ENCODE data around the gene RYR1. TPM values are rescaled to one million over a fixed set of nuclear protein-coding genes. Genes with fewer than 3 reads are reported as not detected.
"Not testable (repeated sequence)": the region's sequence is repeated elsewhere in the genome, so short reads cannot be mapped to it uniquely, and the experiment has no call there.

RYR1 gene
- total RNA-seq, 2 experiments from 2014 or later: 0.42 to 0.83 TPM

DNA sequence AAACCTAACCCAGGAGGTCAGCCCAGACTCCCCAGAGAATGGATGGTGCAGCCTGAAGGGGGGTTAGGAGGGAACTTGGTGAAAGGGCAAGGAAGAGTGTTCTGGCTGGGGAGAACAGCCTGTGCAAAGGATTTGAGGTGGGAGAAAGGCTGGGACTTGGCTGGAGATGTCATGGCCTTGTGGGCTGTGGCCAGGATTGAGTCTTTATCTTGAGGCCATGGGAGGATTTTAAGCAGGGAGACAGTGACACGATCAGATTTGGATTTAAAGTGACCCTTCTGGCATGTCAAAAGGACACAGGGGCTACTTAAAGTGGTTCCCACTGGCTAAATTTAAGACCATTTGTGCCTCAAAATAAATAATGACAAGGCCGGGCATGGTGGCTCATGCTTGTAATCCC, 154.6 kb downstream of the RYR1 start:
- Mint-ChIP-seq H3K27me3 (ENCODE audit: low read depth) (no peaks in the 10 kb centered on the region), H3K4me1 (ENCODE audit: low read depth) (peaks cover 11% of the 10 kb centered on the region), H3K27ac (peak overlapping the region; percentile 25), H3K9me3 (ENCODE audit: insufficient read depth) (no peaks in the 10 kb centered on the region), H3K4me3 (no peak overlapping the region), H3K36me3 (ENCODE audit: low read depth) (peaks cover 41% of the 10 kb centered on the region)
- POLR2A ChIA-PET: no interaction called here
- CTCF ChIA-PET: no interaction called here
- no peak for DNase-seq
- no peak for ATAC-seq

DNA sequence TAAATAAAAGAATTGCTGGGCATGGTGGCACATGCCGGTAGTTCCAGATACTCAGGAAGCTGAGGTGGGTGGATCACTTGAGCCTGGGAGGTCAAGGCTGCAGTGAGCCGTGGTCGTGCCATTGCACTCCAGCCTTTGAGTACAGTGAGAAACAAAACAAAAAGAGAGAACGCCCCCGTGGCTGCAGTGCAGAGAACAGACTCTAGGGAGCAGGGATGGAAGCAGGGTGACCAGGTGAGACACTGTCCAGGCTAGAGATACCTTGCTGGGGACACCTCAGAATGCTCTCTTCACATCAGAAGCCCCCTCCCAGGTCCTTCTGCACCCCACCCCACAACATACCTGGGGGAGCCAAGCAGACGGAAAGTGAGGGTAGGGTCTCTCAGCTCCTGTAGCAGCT, 159.4 kb downstream of the RYR1 start:
- CTCF ChIA-PET: interaction anchor here (1.0 kb wide), 1 partner anchor 42 kb away, joined by 4 read pairs; no protein-coding TSS in a partner anchor
- POLR2A ChIA-PET: no interaction called here
- H3K27ac Mint-ChIP-seq: no peak overlapping the region
- H3K36me3 Mint-ChIP-seq (ENCODE audit: low read depth): peaks cover 64% of the 10 kb centered on the region
- no peak for ATAC-seq
- DNase-seq: no peak
- H3K9me3 Mint-ChIP-seq (ENCODE audit: insufficient read depth): no peaks in the 10 kb centered on the region
- peaks cover 7% of the 10 kb centered on the region for H3K4me1 Mint-ChIP-seq (ENCODE audit: low read depth)
- no peak overlapping the region for H3K4me3 Mint-ChIP-seq
- H3K27me3 Mint-ChIP-seq (ENCODE audit: low read depth): no peaks in the 10 kb centered on the region

DNA sequence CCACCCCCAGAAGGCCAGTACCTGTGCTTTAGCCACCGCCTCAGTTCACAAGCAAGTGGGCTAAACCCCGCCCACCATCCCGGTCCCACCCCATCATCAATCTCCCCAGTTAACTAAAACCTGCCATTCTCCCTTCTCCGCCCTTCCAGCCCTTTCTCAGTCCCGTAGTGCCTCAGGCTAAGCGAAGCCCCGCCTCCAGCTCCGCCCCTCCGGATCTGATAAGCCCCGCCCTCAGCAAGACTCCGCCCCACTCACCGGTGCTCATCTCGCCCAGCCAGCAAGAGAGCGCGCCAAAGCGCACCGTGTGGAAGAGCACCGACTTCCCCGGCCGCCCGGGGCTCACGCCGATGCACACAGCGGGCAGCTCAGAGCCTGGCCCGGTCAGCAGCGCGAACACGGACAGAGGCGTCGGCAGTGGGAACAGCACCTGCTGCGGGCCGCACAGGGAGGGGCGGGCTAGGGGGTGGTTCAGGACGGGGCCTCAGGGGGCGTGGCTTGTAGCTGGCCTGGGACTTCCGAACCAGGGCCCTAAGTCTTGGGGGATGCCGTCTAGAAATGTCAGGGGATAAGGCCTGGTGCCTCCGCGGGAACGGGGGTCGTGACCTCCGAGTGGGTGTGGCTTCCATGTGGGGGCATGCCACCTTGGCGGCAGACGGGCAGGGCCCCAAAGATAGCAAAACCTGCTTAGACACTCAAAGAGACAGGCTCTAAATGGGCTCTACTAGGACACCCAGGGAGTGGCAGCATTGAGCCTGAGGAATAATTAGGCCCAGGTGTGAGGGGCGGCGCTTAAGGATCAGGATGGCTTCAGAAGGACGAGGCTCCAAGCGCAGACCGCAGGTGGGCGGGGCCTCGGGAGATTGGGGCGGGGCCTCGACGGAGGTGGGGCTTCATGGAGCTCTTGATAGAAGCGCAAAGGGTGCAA, 162.8 kb downstream of the RYR1 start:
- Mint-ChIP-seq H3K27me3 (ENCODE audit: low read depth) (no peaks in the 10 kb centered on the region), H3K4me3 (no peak overlapping the region), H3K4me1 (ENCODE audit: low read depth) (peaks cover 7% of the 10 kb centered on the region), H3K9me3 (ENCODE audit: insufficient read depth) (no peaks in the 10 kb centered on the region), H3K27ac (no peak overlapping the region), H3K36me3 (ENCODE audit: low read depth) (peaks cover 60% of the 10 kb centered on the region)
- no peak for ATAC-seq
- no peak for DNase-seq
- POLR2A ChIA-PET: no interaction called here
- CTCF ChIA-PET: no interaction called here

DNA sequence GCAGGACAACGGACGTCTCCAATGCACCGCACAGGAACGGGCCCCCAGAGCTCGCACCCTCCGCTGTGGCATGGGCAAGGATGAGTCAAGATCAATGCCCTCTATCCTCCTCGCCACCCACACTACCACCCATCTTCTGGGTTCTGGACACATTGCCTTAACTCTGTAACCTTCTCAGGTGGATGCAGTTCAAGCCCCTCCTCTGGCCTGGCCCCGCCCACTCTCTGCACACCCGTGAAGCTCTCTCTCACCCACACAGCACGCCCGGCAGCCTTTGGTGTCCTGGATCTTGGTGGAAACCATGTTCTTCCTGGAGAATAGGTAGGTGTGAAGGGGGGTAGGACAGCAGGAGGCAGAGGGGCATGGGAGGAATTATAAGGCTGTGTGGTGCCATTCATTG, 163.6 kb downstream of the RYR1 start:
- ChIA-PET POLR2A (no interaction called here), CTCF (no interaction called here)
- H3K36me3 Mint-ChIP-seq (ENCODE audit: low read depth): peaks cover 60% of the 10 kb centered on the region

DNA sequence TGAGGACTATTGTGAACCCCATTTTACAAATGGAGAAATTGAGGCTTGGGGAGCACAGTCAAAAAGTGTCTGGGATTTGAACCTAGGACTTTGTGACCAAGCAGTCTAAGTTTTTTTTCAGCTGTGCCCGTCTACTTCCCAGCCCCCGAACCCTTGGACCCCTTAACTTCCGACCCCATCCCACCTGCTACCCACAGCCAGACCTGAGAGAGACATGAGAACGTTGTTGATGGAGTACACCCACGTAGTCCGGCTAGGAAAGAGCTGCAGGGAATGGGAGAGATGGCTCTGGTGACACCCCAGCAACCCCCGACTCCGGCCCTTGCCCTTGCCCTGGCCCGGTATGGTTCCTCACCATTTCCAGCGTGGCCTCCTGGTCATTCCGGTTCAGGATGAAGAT, 166.2 kb downstream of the RYR1 start:
- no peak overlapping the region for H3K27ac Mint-ChIP-seq
- peaks cover 44% of the 10 kb centered on the region for H3K36me3 Mint-ChIP-seq (ENCODE audit: low read depth)
- peaks cover 7% of the 10 kb centered on the region for H3K4me1 Mint-ChIP-seq (ENCODE audit: low read depth)
- no peak overlapping the region for H3K4me3 Mint-ChIP-seq
- H3K27me3 Mint-ChIP-seq (ENCODE audit: low read depth): no peaks in the 10 kb centered on the region
- CTCF ChIA-PET: no interaction called here
- POLR2A ChIA-PET: interaction anchor here (0.6 kb wide), 1 partner anchor 61 kb away, joined by 4 read pairs; no protein-coding TSS in a partner anchor
- ATAC-seq (no peak), DNase-seq (no peak)
- no peaks in the 10 kb centered on the region for H3K9me3 Mint-ChIP-seq (ENCODE audit: insufficient read depth)

More for the DNA sequence above, 163.6 kb downstream of the RYR1 start:
- ATAC-seq: no peak
- Mint-ChIP-seq H3K9me3 (ENCODE audit: insufficient read depth) (no peaks in the 10 kb centered on the region), H3K27me3 (ENCODE audit: low read depth) (no peaks in the 10 kb centered on the region), H3K27ac (no peak overlapping the region), H3K4me3 (no peak overlapping the region), H3K4me1 (ENCODE audit: low read depth) (peaks cover 7% of the 10 kb centered on the region)
- DNase-seq: no peak

DNA sequence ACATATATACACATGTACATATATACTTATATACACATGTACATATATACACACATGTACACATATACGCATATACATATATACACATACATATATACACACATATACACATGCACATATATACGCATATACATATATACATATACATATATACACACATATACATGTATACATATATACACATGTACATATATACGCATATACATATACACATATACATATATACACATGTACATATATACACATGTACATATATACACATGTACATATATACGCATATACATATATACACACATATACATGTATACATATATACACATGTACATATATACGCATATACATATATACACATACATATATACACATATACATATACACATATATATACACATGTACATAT, 169.4 kb downstream of the RYR1 start:
- CTCF ChIA-PET; H3K27ac Mint-ChIP-seq; POLR2A ChIA-PET; ATAC-seq; H3K9me3 Mint-ChIP-seq (ENCODE audit: insufficient read depth); DNase-seq; H3K4me1 Mint-ChIP-seq (ENCODE audit: low read depth); H3K4me3 Mint-ChIP-seq; H3K27me3 Mint-ChIP-seq (ENCODE audit: low read depth): not testable (repeated sequence)
- peaks cover 39% of the 10 kb centered on the region for H3K36me3 Mint-ChIP-seq (ENCODE audit: low read depth)

DNA sequence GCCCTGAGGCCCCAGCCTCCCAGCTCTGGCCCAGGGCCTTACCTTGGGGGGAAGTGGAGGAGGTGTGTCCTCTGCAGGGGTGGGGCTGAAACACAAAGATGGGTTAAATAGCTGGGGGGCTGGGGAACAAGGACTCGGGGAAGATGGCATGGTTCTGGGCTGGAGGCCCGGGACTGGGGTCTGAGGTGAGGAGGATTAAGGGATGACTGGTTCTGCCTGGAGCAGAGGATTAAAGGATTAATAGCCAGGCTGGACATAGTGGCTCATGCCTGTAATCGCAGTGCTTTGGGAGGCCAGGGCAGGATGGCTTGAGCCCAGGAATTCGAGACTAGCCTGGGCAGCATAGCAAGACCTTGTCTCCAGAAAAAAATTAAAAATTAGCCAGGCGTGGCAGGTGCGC, 172.6 kb downstream of the RYR1 start:
- ChIA-PET POLR2A (no interaction called here), CTCF (interaction anchor here (1.0 kb wide), 1 partner anchor 61 kb away, joined by 3 read pairs; no protein-coding TSS in a partner anchor)
- H3K27me3 Mint-ChIP-seq (ENCODE audit: low read depth): no peaks in the 10 kb centered on the region
- H3K4me1 Mint-ChIP-seq (ENCODE audit: low read depth): no peaks in the 10 kb centered on the region
- no peak for ATAC-seq
- H3K9me3 Mint-ChIP-seq (ENCODE audit: insufficient read depth): no peaks in the 10 kb centered on the region
- H3K36me3 Mint-ChIP-seq (ENCODE audit: low read depth): peaks cover 53% of the 10 kb centered on the region
- DNase-seq: no peak
- no peak overlapping the region for H3K4me3 Mint-ChIP-seq
- no peak overlapping the region for H3K27ac Mint-ChIP-seq

DNA sequence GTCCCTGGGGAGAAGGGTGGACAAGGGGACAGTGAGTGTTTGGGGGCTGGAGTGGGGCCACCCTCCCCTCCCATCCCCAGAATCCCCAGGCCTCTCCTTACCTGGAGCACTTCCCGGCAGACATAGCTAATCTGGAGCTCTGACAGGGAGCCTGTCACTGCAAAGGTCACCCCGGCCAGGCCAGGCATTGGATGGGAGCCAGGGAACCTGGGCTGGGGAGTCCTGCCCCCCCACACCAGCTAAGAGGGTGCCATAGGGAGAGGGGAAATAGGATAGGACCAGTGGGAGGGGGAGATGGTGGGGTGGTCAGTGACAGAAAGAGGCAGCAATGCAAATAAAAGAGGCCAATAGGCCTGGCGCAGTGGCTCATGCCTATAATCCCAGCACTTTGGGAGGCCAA, 180.8 kb downstream of the RYR1 start:
- H3K27ac Mint-ChIP-seq: no peak overlapping the region
- CTCF ChIA-PET: no interaction called here
- peaks cover 64% of the 10 kb centered on the region for H3K36me3 Mint-ChIP-seq (ENCODE audit: low read depth)

DNA sequence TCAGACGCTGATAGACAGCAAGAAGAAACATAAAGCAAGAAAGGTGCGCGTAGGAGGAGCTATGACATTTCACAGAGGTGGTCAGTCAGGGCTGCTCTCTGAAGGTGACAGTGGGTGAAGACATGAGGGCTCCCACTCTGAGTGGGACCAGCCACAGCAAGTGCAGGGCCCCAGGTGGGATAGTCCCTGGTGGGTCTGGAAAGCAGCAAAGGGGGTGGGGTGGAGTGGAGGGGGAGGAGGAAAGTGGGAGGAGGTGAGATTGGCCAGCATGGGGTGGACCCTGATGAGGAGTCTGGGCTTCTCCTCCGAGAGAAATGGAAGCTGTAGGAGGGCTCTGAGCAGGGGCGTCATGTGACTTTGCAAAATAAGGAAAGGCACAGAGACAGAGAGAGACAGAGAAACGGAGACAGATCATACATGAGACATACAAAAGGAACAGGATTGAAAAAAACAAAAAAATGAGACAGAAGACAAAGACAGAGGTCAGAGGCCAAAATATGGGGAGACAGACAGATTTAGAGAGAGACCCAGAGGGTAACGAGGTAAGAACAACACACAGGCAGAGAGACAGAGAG, 181.6 kb downstream of the RYR1 start:
- peaks cover 54% of the 10 kb centered on the region for H3K4me1 Mint-ChIP-seq (ENCODE audit: low read depth)
- H3K9me3 Mint-ChIP-seq (ENCODE audit: insufficient read depth): no peaks in the 10 kb centered on the region
- POLR2A ChIA-PET: no interaction called here

More for the DNA sequence above, 180.8 kb downstream of the RYR1 start:
- no peak for DNase-seq
- ATAC-seq: no peak
- H3K4me1 Mint-ChIP-seq (ENCODE audit: low read depth): peaks cover 49% of the 10 kb centered on the region
- POLR2A ChIA-PET: no interaction called here
- no peak overlapping the region for H3K4me3 Mint-ChIP-seq
- no peaks in the 10 kb centered on the region for H3K9me3 Mint-ChIP-seq (ENCODE audit: insufficient read depth)
- no peaks in the 10 kb centered on the region for H3K27me3 Mint-ChIP-seq (ENCODE audit: low read depth)

DNA sequence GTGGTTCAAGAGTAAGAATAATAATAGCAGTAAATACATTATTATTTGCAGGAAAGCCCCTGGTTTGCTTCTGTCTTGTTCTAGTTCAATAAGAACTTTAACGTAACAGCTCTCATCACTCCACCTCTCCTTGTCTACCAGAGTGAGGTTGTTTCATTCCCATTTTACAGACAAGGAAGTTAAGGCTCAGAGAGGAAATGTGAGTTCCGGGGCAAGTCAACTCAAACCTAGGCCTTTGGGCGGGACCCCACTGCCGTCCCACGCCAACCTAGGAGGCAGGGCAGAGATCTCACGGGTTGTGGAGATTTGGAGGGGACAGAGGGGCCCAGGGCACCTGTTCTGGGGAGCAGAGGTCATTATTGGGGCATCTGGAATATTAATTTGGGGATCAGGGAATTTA, 182.8 kb downstream of the RYR1 start:
- Mint-ChIP-seq H3K9me3 (ENCODE audit: insufficient read depth) (no peaks in the 10 kb centered on the region), H3K27ac (peak overlapping the region; percentile 99), H3K4me3 (peak overlapping the region; percentile 100), H3K27me3 (ENCODE audit: low read depth) (no peaks in the 10 kb centered on the region), H3K36me3 (ENCODE audit: low read depth) (peaks cover 55% of the 10 kb centered on the region), H3K4me1 (ENCODE audit: low read depth) (peaks cover 59% of the 10 kb centered on the region)
- CTCF ChIA-PET: interaction anchor here (1.3 kb wide), 1 partner anchor 214 kb away, joined by 3 read pairs; the partner anchor contains the start of gene FAM98C
- POLR2A ChIA-PET: no interaction called here
- ATAC-seq (no peak), DNase-seq (no peak)

More for the DNA sequence above, 181.6 kb downstream of the RYR1 start:
- ATAC-seq: no peak
- CTCF ChIA-PET: interaction anchor here (1.3 kb wide), 1 partner anchor 212 kb away, joined by 3 read pairs; the partner anchor contains the start of gene FAM98C
- no peak for DNase-seq
- no peaks in the 10 kb centered on the region for H3K27me3 Mint-ChIP-seq (ENCODE audit: low read depth)
- peak overlapping the region; percentile 33 for H3K27ac Mint-ChIP-seq
- peak overlapping the region; percentile 43 for H3K4me3 Mint-ChIP-seq
- H3K36me3 Mint-ChIP-seq (ENCODE audit: low read depth): peaks cover 60% of the 10 kb centered on the region

DNA sequence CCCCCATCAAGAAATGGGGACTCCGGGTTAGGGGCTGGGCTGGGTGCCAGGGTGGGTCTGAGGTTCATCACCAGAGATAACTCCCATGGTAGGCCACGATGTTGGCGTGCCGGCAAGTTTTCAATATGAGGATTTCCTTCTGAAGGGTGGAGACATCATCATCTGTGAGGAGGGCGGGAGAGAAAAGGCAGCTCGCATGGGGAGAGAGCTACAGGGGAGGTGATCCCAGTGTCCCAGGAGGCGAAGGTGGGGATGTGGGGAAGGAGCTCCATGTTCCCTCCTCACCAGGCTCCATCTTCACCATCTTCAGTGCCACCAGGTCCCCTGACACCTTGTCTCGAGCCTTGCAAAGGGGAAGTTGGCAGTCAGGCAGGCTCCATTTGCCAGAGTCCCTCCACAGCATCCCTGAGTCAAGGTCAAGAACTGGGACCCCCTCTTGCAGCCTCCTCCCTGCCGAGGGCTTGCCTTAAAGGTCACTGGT, 183.8 kb downstream of the RYR1 start:
- POLR2A ChIA-PET: interaction anchor here (0.6 to 0.9 kb wide), 2 partner anchors 79 to 1701 kb away, joined by 3 read pairs; partner anchors contain the start of gene ZNF568
- ATAC-seq: peak; percentile 6
- DNase-seq: peak; percentile 48
- peaks cover 60% of the 10 kb centered on the region for H3K36me3 Mint-ChIP-seq (ENCODE audit: low read depth)
- H3K27ac Mint-ChIP-seq: peak overlapping the region; percentile 99
- H3K4me1 Mint-ChIP-seq (ENCODE audit: low read depth): peaks cover 62% of the 10 kb centered on the region
- CTCF ChIA-PET: interaction anchor here (0.6 to 5.7 kb wide), 9 partner anchors 18 to 569 kb away, joined by 3 to 65 read pairs (median 14); partner anchors contain the start of genes FAM98C, MRPS12 and SARS2
- no peaks in the 10 kb centered on the region for H3K27me3 Mint-ChIP-seq (ENCODE audit: low read depth)
- no peaks in the 10 kb centered on the region for H3K9me3 Mint-ChIP-seq (ENCODE audit: insufficient read depth)
- peak overlapping the region; percentile 100 for H3K4me3 Mint-ChIP-seq
